Body of pancreas (tissue), 4 donors: Measurements from ENCODE around the gene DNAH12. TPM values are rescaled to one million over a fixed set of nuclear protein-coding genes. Genes with fewer than 3 reads are reported as not detected.
A peak's percentile ranks its signal among the peaks of the same experiment; 100 is the strongest.

Experiments used
- ATAC-seq: fragments of 150-250 bp; one replicate; pipeline ENCODE4 v1.9.1; 2016
- DNase-seq, 4 donors: peaks; one replicate each; pipeline ENCODE4 v3.0.0-alpha.2; 2019
- H3K27ac ChIP-seq, 4 donors: fragments of 200-600 bp; sonication (generic); 1 replicate in 3 of 4; 2 replicates in 1 of 4; pipeline versions ENCODE4 v1.5.1 to v1.6.1; 2016 to 2019; ENCODE audit warnings: mild to moderate bottlenecking in 1 of 4, mixed read lengths in 1 of 4, moderate library complexity in 1 of 4
- H3K27me3 ChIP-seq, 2 donors: fragments of 200-600 bp; sonication (generic); one replicate each; pipeline ENCODE4 v1.6.0; 2016; ENCODE audit warnings: mild to moderate bottlenecking in 1 of 2
- H3K36me3 ChIP-seq, 2 donors: fragments of 200-600 bp; sonication (generic); replicated peaks in 1 of 2; 2 replicates each; pipeline ENCODE4 v1.5.1; 2016; ENCODE audit warnings: low read depth in 2 of 2; ENCODE audit not compliant: insufficient read depth in 1 of 2
- H3K4me1 ChIP-seq: fragments of 200-600 bp; sonication (generic); one replicate; pipeline ENCODE4 v1.6.0; 2016
- H3K4me3 ChIP-seq, 2 donors: fragments of 200-600 bp; sonication (generic); 1 replicate in 1 of 2; 2 replicates in 1 of 2; pipeline ENCODE4 v1.5.1; 2016 to 2019
- H3K9me3 ChIP-seq, 3 donors: fragments of 200-600 bp; sonication (generic); 1 replicate in 2 of 3; 2 replicates in 1 of 3; pipeline ENCODE4 v1.5.1; 2016
- CTCF ChIP-seq, 7 experiments: fragments of 450-650 bp in 4 of 7; fragments of 200-600 bp in 3 of 7; sonication (generic) in 3 of 7; IDR thresholded peaks; one replicate each; pipeline ENCODE4 v1.5.1; 2016 to 2019; ENCODE audit warnings: antibody characterized with exemption in 7 of 7
- POLR2A ChIP-seq, 3 donors: fragments of 450-650 bp; IDR thresholded peaks; one replicate each; pipeline ENCODE4 v1.6.1; 2016; ENCODE audit warnings: antibody characterized with exemption in 3 of 3, mild to moderate bottlenecking in 2 of 3
- WGBS, 2 donors: methylation state at CpG; one replicate each; pipeline ENCODE4 v1.1.5; 2017; 5-methylcytosine and 5-hydroxymethylcytosine counted together
- intact Hi-C: fragments of 100-400 bp; cut with DNase I; formaldehyde crosslinking; loops from one replicate; pipeline ENCODE4 v1.15.1; 2023
- total RNA-seq, 2 donors: library from RNA; depleted of rRNA; stranded (reverse); fragments of >200 nt; gene quantifications; one replicate each; pipeline ENCODE4 v1.1.0, GENCODE V29; 2016

Gene DNAH12
- total RNA-seq, 2 donors from 2014 or later: 0.52 to 0.99 TPM

GRCh38 chr3:57298041-57298440, 246.1 kb downstream of the DNAH12 start:
- no peak for ATAC-seq

GRCh38 chr3:57292897-57293526, 251.1 kb downstream of the DNAH12 start:
- no peaks in the 10 kb centered on the region for H3K9me3 ChIP-seq
- no peak for TF ChIP-seq CTCF (IDR thresholded peaks at IDR 0.05)
- no peak for TF ChIP-seq POLR2A (IDR thresholded peaks at IDR 0.05)
- H3K27me3 ChIP-seq: no peaks in the 10 kb centered on the region
- H3K27ac ChIP-seq: no peak overlapping the region
- no peaks in the 10 kb centered on the region for H3K4me1 ChIP-seq
- H3K36me3 ChIP-seq: no peaks in the 10 kb centered on the region
- 89 to 95% methylated on average over 4 of the region's 4 CpGs for WGBS, 2 donors
- ATAC-seq: no peak
- intact Hi-C loops: no loop called here
- no peak overlapping the region for H3K4me3 ChIP-seq
- no peak for DNase-seq

More at GRCh38 chr3:57298041-57298440, 246.1 kb downstream of the DNAH12 start:
- Histone ChIP-seq H3K27ac (no peak overlapping the region), H3K36me3 (no peaks in the 10 kb centered on the region), H3K4me1 (no peaks in the 10 kb centered on the region), H3K4me3 (no peak overlapping the region), H3K27me3 (no peaks in the 10 kb centered on the region), H3K9me3 (no peaks in the 10 kb centered on the region)
- intact Hi-C loops: no loop called here
- DNase-seq: peak in 1 of 4 donors; percentile 14
- WGBS, 2 donors: 75 to 94% methylated on average over 1 of the region's 1 CpG
- no peak for TF ChIP-seq POLR2A (IDR thresholded peaks at IDR 0.05)
- TF ChIP-seq CTCF (IDR thresholded peaks at IDR 0.05): no peak

- ATAC-seq: no peak
- Histone ChIP-seq H3K4me1 (no peaks in the 10 kb centered on the region), H3K4me3 (no peak within 1 kb of the TSS), H3K9me3 (no peaks in the 10 kb centered on the region), H3K27ac (no peak within 1 kb of the TSS), H3K36me3 (no peaks in the 10 kb centered on the region), H3K27me3 (no peaks in the 10 kb centered on the region)
- intact Hi-C loops: no loop called here
- TF ChIP-seq CTCF (IDR thresholded peaks at IDR 0.05): no peak
- TF ChIP-seq POLR2A (IDR thresholded peaks at IDR 0.05): no peak
- DNase-seq: no peak
- 78% methylated on average over 1 of the region's 1 CpG for WGBS, 2 donors
These were observed 251.8 kb downstream of the DNAH12 start, which contains the start of gene ASB14 for GRCh38 chr3:57292159-57292896. TSS of gene ASB14 (minus strand) at chr3:57292685. CDS start at chr3:57292033, 652 bp downstream.

- Histone ChIP-seq H3K36me3 (no peaks in the 10 kb centered on the region), H3K27me3 (no peaks in the 10 kb centered on the region), H3K27ac (no peak overlapping the region), H3K9me3 (no peaks in the 10 kb centered on the region), H3K4me1 (no peaks in the 10 kb centered on the region), H3K4me3 (no peak overlapping the region)
- DNase-seq: no peak
- no peak for TF ChIP-seq CTCF (IDR thresholded peaks at IDR 0.05)
- no peak for TF ChIP-seq POLR2A (IDR thresholded peaks at IDR 0.05)
- WGBS, 2 donors: 83 to 85% methylated on average over 8 to 9 of the region's 9 CpGs
- intact Hi-C loops: no loop called here
- no peak for ATAC-seq
These were observed 255.7 kb downstream of the DNAH12 start for GRCh38 chr3:57288403-57288802.
